Raji (cell line): ENCODE measurements around the gene ST3GAL5.
A peak's percentile ranks its signal among the peaks of the same experiment; 100 is the strongest.

Experiments
- POLR2A ChIP-seq: IDR thresholded peaks from 2 replicates; pipeline ENCODE4 v1.6.1; 2011; ENCODE audit warnings: low read depth, low read length, control low read depth; ENCODE audit not compliant: insufficient read depth

The ST3GAL5 gene

GRCh38 chr2:85888684-85889626, at the start of gene ST3GAL5:
TSS of gene ST3GAL5 (minus strand) at chr2:85888990. CDS start at chr2:85888905, 85 bp downstream.
- 0 out of 2 replicates have a peak, but pooled peaks have one; percentile 15 for TF ChIP-seq POLR2A

GRCh38 chr2:85938456-85938855, 49.7 kb upstream of the ST3GAL5 start:
- no peak for TF ChIP-seq POLR2A

- TF ChIP-seq POLR2A: no peak
Observed at GRCh38 chr2:85937069-85937439, 48.3 kb upstream of the ST3GAL5 start.

GRCh38 chr2:85936421-85937068, 47.8 kb upstream of the ST3GAL5 start:
- TF ChIP-seq POLR2A: no peak

- TF ChIP-seq POLR2A: no peak
Observed at GRCh38 chr2:85935746-85936208, 47.0 kb upstream of the ST3GAL5 start.

GRCh38 chr2:85935170-85935745, 46.5 kb upstream of the ST3GAL5 start:
- TF ChIP-seq POLR2A: no peak

GRCh38 chr2:85933753-85934594, 45.2 kb upstream of the ST3GAL5 start:
- TF ChIP-seq POLR2A: no peak

GRCh38 chr2:85930129-85931124, 41.6 kb upstream of the ST3GAL5 start:
- TF ChIP-seq POLR2A: no peak

GRCh38 chr2:85929096-85930050, 40.6 kb upstream of the ST3GAL5 start:
- TF ChIP-seq POLR2A: no peak

GRCh38 chr2:85926931-85927661, 38.3 kb upstream of the ST3GAL5 start:
- TF ChIP-seq POLR2A: no peak

- no peak for TF ChIP-seq POLR2A
Observed at GRCh38 chr2:85926526-85926925, 37.7 kb upstream of the ST3GAL5 start.

GRCh38 chr2:85925216-85925671, 36.5 kb upstream of the ST3GAL5 start:
- TF ChIP-seq POLR2A: no peak
